ENCODE results near the gene TMED6. TPM values are rescaled to one million over a fixed set of nuclear protein-coding genes. Genes with fewer than 3 reads are reported as not detected.

Gene TMED6
- 1 to 10 TPM; 1.5 to 2.1 TPM for total RNA-seq
- 1.0 TPM for polyA plus RNA-seq (2013, experiment 1 of 2)
- 1.8 TPM for polyA plus RNA-seq (2013, experiment 2 of 2)
- total RNA-seq = 0 to 1.4 (median 0.34) reads per million in 172 experiments

GRCh38 chr16:69351309-69352027 lies at the start of gene TMED6:
TSS of gene TMED6 (minus strand) at chr16:69351786. CDS start at chr16:69351753, 33 bp downstream.
- ChIA-PET POLR2A (no interaction called here), CTCF (no interaction called here)
- Histone ChIP-seq H3K27me3 (ENCODE audit: control insufficient read depth in 1 of 2, insufficient read depth in 2 of 2, low read length in 2 of 2) (no peaks in the 10 kb centered on the region), H3K36me3 (ENCODE audit: insufficient read depth, low read length) (peaks cover 32% of the 10 kb centered on the region), H3K9me3 (ENCODE audit: control insufficient read depth in 1 of 2, insufficient read depth in 1 of 2, low read length in 2 of 2) (no peaks in the 10 kb centered on the region), H3K4me3 (ENCODE audit: low read length) (no peak within 1 kb of the TSS), H3K4me1 (ENCODE audit: insufficient read depth, low read length) (no peaks in the 10 kb centered on the region), H3K27ac (ENCODE audit: low read depth in 1 of 2, low read length in 2 of 2) (no peak within 1 kb of the TSS)
- intact Hi-C loops (cut with DNase I, micrococcal nuclease) = no loop called here
- Mint-ChIP-seq H3K36me3 (ENCODE audit: low read depth) (peaks cover 47% of the 10 kb centered on the region), H3K9me3 (no peaks in the 10 kb centered on the region), H3K27ac (no peak within 1 kb of the TSS), H3K27me3 (no peaks in the 10 kb centered on the region), H3K4me1 (ENCODE audit: low read depth) (no peaks in the 10 kb centered on the region), H3K4me3 (no peak within 1 kb of the TSS)
- ATAC-seq (ENCODE audit: poor library complexity) = no peak
- TF ChIP-seq, protein P1, sequence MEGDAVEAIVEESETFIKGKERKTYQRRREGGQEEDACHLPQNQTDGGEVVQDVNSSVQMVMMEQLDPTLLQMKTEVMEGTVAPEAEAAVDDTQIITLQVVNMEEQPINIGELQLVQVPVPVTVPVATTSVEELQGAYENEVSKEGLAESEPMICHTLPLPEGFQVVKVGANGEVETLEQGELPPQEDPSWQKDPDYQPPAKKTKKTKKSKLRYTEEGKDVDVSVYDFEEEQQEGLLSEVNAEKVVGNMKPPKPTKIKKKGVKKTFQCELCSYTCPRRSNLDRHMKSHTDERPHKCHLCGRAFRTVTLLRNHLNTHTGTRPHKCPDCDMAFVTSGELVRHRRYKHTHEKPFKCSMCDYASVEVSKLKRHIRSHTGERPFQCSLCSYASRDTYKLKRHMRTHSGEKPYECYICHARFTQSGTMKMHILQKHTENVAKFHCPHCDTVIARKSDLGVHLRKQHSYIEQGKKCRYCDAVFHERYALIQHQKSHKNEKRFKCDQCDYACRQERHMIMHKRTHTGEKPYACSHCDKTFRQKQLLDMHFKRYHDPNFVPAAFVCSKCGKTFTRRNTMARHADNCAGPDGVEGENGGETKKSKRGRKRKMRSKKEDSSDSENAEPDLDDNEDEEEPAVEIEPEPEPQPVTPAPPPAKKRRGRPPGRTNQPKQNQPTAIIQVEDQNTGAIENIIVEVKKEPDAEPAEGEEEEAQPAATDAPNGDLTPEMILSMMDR (IDR thresholded peaks at IDR 0.05) = no peak
- DNase-seq = no peak

GRCh38 chr16:69399361-69399760 lies 47.8 kb upstream of the TMED6 start:
- H3K27me3 Mint-ChIP-seq = no peaks in the 10 kb centered on the region
- H3K4me1 ChIP-seq (ENCODE audit: insufficient read depth, low read length) = peaks cover 3% of the 10 kb centered on the region
- H3K9me3 Mint-ChIP-seq = no peaks in the 10 kb centered on the region
- no peaks in the 10 kb centered on the region for H3K27me3 ChIP-seq (ENCODE audit: control insufficient read depth in 1 of 2, insufficient read depth in 2 of 2, low read length in 2 of 2)
- H3K27ac ChIP-seq (ENCODE audit: low read depth in 1 of 2, low read length in 2 of 2) = no peak overlapping the region
- H3K27ac Mint-ChIP-seq = no peak overlapping the region
- no peak for DNase-seq
- TF ChIP-seq, protein P1 (IDR thresholded peaks at IDR 0.05) = no peak
- ATAC-seq (ENCODE audit: poor library complexity) = no peak
- H3K36me3 ChIP-seq (ENCODE audit: insufficient read depth, low read length) = no peaks in the 10 kb centered on the region
- H3K4me3 ChIP-seq (ENCODE audit: low read length) = no peak overlapping the region
- no peaks in the 10 kb centered on the region for H3K36me3 Mint-ChIP-seq (ENCODE audit: low read depth)
- ChIA-PET CTCF (no interaction called here), POLR2A (interaction anchor here (0.6 kb wide), 1 partner anchor 258 kb away, joined by 3 read pairs; no protein-coding TSS in a partner anchor)
- intact Hi-C loops (cut with DNase I, micrococcal nuclease) = loop anchor here (5.0 to 10.0 kb wide), 5 partner anchors 63 to 1255 kb away; no protein-coding TSS in a partner anchor
- peaks cover 6% of the 10 kb centered on the region for H3K4me1 Mint-ChIP-seq (ENCODE audit: low read depth)
- no peak overlapping the region for H3K4me3 Mint-ChIP-seq
- H3K9me3 ChIP-seq (ENCODE audit: control insufficient read depth in 1 of 2, insufficient read depth in 1 of 2, low read length in 2 of 2) = no peaks in the 10 kb centered on the region

DNA sequence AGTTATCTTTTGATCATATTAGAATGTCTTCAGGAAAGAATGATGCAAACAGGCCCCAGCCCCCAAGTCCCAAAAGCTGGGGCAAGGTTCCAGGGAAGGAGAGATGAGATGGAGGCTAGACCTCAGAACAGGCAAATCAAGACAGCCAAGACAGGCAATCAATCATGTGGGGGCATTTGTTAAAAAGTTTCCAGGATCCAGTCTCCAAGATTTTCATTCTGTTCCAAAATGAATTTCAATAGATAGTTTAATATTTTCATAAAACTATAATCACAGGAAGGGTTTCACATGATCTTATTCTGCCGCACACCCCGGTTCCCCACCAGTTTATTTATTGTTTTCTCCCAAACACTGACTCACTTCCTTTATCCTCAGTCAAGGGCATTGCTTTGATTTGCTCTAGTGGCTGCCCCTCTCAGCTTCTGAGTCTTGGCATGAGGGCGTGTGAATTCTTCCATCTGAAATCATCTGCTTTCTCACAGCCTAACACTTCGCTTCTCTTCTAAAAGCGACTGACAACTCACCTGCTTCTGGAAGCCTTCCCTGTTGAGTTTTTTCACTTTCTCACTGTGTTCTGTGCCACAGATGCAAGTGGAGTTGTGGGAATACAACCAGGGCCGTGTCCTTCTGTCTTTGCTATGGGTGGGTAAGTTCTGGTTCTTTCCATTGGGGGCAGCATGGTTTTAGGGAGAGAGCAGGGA lies 46.4 kb upstream of the TMED6 start:
- DNase-seq (no peak), ATAC-seq (ENCODE audit: poor library complexity) (no peak)
- H3K36me3 Mint-ChIP-seq (ENCODE audit: low read depth) = no peaks in the 10 kb centered on the region
- H3K9me3 ChIP-seq (ENCODE audit: control insufficient read depth in 1 of 2, insufficient read depth in 1 of 2, low read length in 2 of 2) = no peaks in the 10 kb centered on the region
- no peak overlapping the region for H3K27ac Mint-ChIP-seq
- no peaks in the 10 kb centered on the region for H3K27me3 Mint-ChIP-seq
- intact Hi-C loops (cut with DNase I, micrococcal nuclease) = loop anchor here (1.0 to 10.0 kb wide), 7 partner anchors 64 to 1257 kb away; partner anchors contain the start of gene NFAT5 (in 2 of the 2)
- ChIA-PET POLR2A (interaction anchor here (2.5 kb wide), 1 partner anchor 357 kb away, joined by 11 read pairs; the partner anchor contains the start of gene NOB1), CTCF (interaction anchor here (0.6 kb wide), 1 partner anchor 858 kb away, joined by 3 read pairs; no protein-coding TSS in a partner anchor)
- H3K4me1 ChIP-seq (ENCODE audit: insufficient read depth, low read length) = peaks cover 3% of the 10 kb centered on the region
- H3K4me3 Mint-ChIP-seq = no peak overlapping the region
- no peaks in the 10 kb centered on the region for H3K9me3 Mint-ChIP-seq
- TF ChIP-seq, protein P1 (IDR thresholded peaks at IDR 0.05) = no peak
- H3K27ac ChIP-seq (ENCODE audit: low read depth in 1 of 2, low read length in 2 of 2) = no peak overlapping the region
- peaks cover 6% of the 10 kb centered on the region for H3K4me1 Mint-ChIP-seq (ENCODE audit: low read depth)
- no peaks in the 10 kb centered on the region for H3K36me3 ChIP-seq (ENCODE audit: insufficient read depth, low read length)
- no peak overlapping the region for H3K4me3 ChIP-seq (ENCODE audit: low read length)
- H3K27me3 ChIP-seq (ENCODE audit: control insufficient read depth in 1 of 2, insufficient read depth in 2 of 2, low read length in 2 of 2) = no peaks in the 10 kb centered on the region
